Endothelial cell (in vitro differentiated cells): ENCODE data around the gene TMPRSS2. TPM values are rescaled to one million over a fixed set of nuclear protein-coding genes. Genes with fewer than 3 reads are reported as not detected.

Experiments
- DNase-seq: peaks from one replicate; pipeline ENCODE4 v3.0.0; 2021; ENCODE audit warnings: low spot score
- H3K27ac Mint-ChIP-seq: one replicate; pipeline ENCODE4 v1.8.0; 2021; ENCODE audit warnings: mixed read lengths, inconsistent platforms; ENCODE audit not compliant: unreplicated experiment
- H3K27me3 Mint-ChIP-seq: one replicate; pipeline ENCODE4 v1.8.0; 2021; ENCODE audit warnings: mild to moderate bottlenecking, moderate library complexity, mixed read lengths, inconsistent platforms; ENCODE audit not compliant: unreplicated experiment
- H3K36me3 Mint-ChIP-seq: one replicate; pipeline ENCODE4 v1.8.0; 2021; ENCODE audit warnings: mild to moderate bottlenecking, low read depth, mixed read lengths, inconsistent platforms; ENCODE audit not compliant: unreplicated experiment
- H3K4me1 Mint-ChIP-seq: one replicate; pipeline ENCODE4 v1.8.0; 2021; ENCODE audit warnings: mild to moderate bottlenecking, mixed read lengths, inconsistent platforms; ENCODE audit not compliant: unreplicated experiment
- H3K4me3 Mint-ChIP-seq: one replicate; pipeline ENCODE4 v1.8.0; 2021; ENCODE audit warnings: mild to moderate bottlenecking, mixed read lengths, inconsistent platforms; ENCODE audit not compliant: unreplicated experiment
- H3K9me3 Mint-ChIP-seq: one replicate; pipeline ENCODE4 v1.8.0; 2021; ENCODE audit warnings: mixed read lengths, inconsistent platforms; ENCODE audit not compliant: unreplicated experiment
- CTCF ChIP-seq: fragments of 200-600 bp; sonication (generic); IDR thresholded peaks from one replicate; pipeline ENCODE4 v1.5.0; 2021; ENCODE audit warnings: antibody characterized with exemption; ENCODE audit not compliant: unreplicated experiment
- total RNA-seq: library from RNA; stranded (reverse); fragmentation: NEBNext Ultra II Directional; extraction: Animal tissue kit (Norgen Biotek cat#: 25700); gene quantifications from one replicate; pipeline ENCODE4 v1.2.1, GENCODE V29; 2021; ENCODE audit not compliant: unreplicated experiment

TMPRSS2 gene
- total RNA-seq, 1 donor from 2014 or later = 46.3 TPM

- H3K27ac Mint-ChIP-seq = no peak overlapping the region
- H3K4me3 Mint-ChIP-seq = peak overlapping the region; percentile 27
Observed at GRCh38 chr21:41477641-41478318, 30.2 kb downstream of the TMPRSS2 start.

GRCh38 chr21:41475714-41476420 is 32.1 kb downstream of the TMPRSS2 start:
- H3K4me3 Mint-ChIP-seq = no peak overlapping the region
- peaks cover 26% of the 10 kb centered on the region for H3K36me3 Mint-ChIP-seq
- no peak overlapping the region for H3K27ac Mint-ChIP-seq
- H3K4me1 Mint-ChIP-seq = peaks cover 10% of the 10 kb centered on the region
- TF ChIP-seq CTCF = no peak
- DNase-seq = no peak
- no peaks in the 10 kb centered on the region for H3K9me3 Mint-ChIP-seq
- H3K27me3 Mint-ChIP-seq = peaks cover 12% of the 10 kb centered on the region

More at GRCh38 chr21:41477641-41478318, 30.2 kb downstream of the TMPRSS2 start:
- peaks cover 13% of the 10 kb centered on the region for H3K4me1 Mint-ChIP-seq
- DNase-seq = no peak
- H3K9me3 Mint-ChIP-seq = no peaks in the 10 kb centered on the region
- peaks cover 19% of the 10 kb centered on the region for H3K36me3 Mint-ChIP-seq
- TF ChIP-seq CTCF = no peak
- peaks cover 11% of the 10 kb centered on the region for H3K27me3 Mint-ChIP-seq

GRCh38 chr21:41472753-41473548 is 35.0 kb downstream of the TMPRSS2 start:
- Mint-ChIP-seq H3K9me3 (no peaks in the 10 kb centered on the region), H3K36me3 (peaks cover 42% of the 10 kb centered on the region), H3K27me3 (peaks cover 8% of the 10 kb centered on the region), H3K4me1 (peaks cover 8% of the 10 kb centered on the region), H3K27ac (peak overlapping the region; percentile 18), H3K4me3 (no peak overlapping the region)
- no peak for TF ChIP-seq CTCF
- DNase-seq = no peak

GRCh38 chr21:41470054-41470453 is 37.9 kb downstream of the TMPRSS2 start:
- peaks cover 51% of the 10 kb centered on the region for H3K36me3 Mint-ChIP-seq
- H3K27me3 Mint-ChIP-seq = peaks cover 4% of the 10 kb centered on the region

More at GRCh38 chr21:41470054-41470453, 37.9 kb downstream of the TMPRSS2 start:
- H3K27ac Mint-ChIP-seq = no peak overlapping the region
- H3K4me1 Mint-ChIP-seq = no peaks in the 10 kb centered on the region
- H3K9me3 Mint-ChIP-seq = no peaks in the 10 kb centered on the region
- no peak for TF ChIP-seq CTCF
- DNase-seq = no peak
- H3K4me3 Mint-ChIP-seq = peak overlapping the region; percentile 4
